ENCODE results near the gene ELK3.

ELK3 gene

GRCh38 chr12:96260644-96261043 is 66.5 kb downstream of the ELK3 start:
- no peak for DNase-seq

- no peak for DNase-seq
Measured at GRCh38 chr12:96261557-96261956, 67.4 kb downstream of the ELK3 start.

GRCh38 chr12:96263449-96263902 is 69.3 kb downstream of the ELK3 start:
- DNase-seq, result no peak

GRCh38 chr12:96265400-96265799 is 71.2 kb downstream of the ELK3 start:
- no peak for DNase-seq

GRCh38 chr12:96265836-96266235 is 71.7 kb downstream of the ELK3 start:
- no peak for DNase-seq

GRCh38 chr12:96266238-96266637 is 72.1 kb downstream of the ELK3 start:
- no peak for DNase-seq

GRCh38 chr12:96271469-96272199 is 77.5 kb downstream of the ELK3 start:
- DNase-seq, result no peak

- no peak for DNase-seq
Measured at GRCh38 chr12:96274331-96274730, 80.2 kb downstream of the ELK3 start.

- DNase-seq, result no peak
Measured at GRCh38 chr12:96285158-96285557, 91.0 kb downstream of the ELK3 start.

- DNase-seq, result no peak
Measured at GRCh38 chr12:96289067-96289466, 94.9 kb downstream of the ELK3 start.

- no peak for DNase-seq
Measured at GRCh38 chr12:96293093-96293492, 98.9 kb downstream of the ELK3 start.

- no peak for DNase-seq
Measured at GRCh38 chr12:96294831-96295230, 100.7 kb downstream of the ELK3 start.

- DNase-seq, result no peak
Measured at GRCh38 chr12:96295532-96296160, 101.5 kb downstream of the ELK3 start.

- DNase-seq, result no peak
Measured at GRCh38 chr12:96297504-96297903, 103.3 kb downstream of the ELK3 start.

GRCh38 chr12:96300064-96300463 is 105.9 kb downstream of the ELK3 start:
- no peak for DNase-seq

- no peak for DNase-seq
Measured at GRCh38 chr12:96301732-96302131, 107.6 kb downstream of the ELK3 start.

- no peak for DNase-seq
Measured at GRCh38 chr12:96302687-96303310, 108.6 kb downstream of the ELK3 start.

- no peak for DNase-seq
Measured at GRCh38 chr12:96303653-96304052, 109.5 kb downstream of the ELK3 start.

GRCh38 chr12:96305665-96306064 is 111.5 kb downstream of the ELK3 start:
- no peak for DNase-seq

- no peak for DNase-seq
Measured at GRCh38 chr12:96308881-96309280, 114.7 kb downstream of the ELK3 start.

GRCh38 chr12:96310067-96310466 is 115.9 kb downstream of the ELK3 start:
- DNase-seq, result no peak

- DNase-seq, result no peak
Measured at GRCh38 chr12:96311191-96311590, 117.0 kb downstream of the ELK3 start.

GRCh38 chr12:96313606-96314005 is 119.4 kb downstream of the ELK3 start:
- DNase-seq, result no peak

GRCh38 chr12:96314723-96315122 is 120.5 kb downstream of the ELK3 start:
- no peak for DNase-seq

Measured in CD4-positive, alpha-beta T cell treated with Interleukin-6 for 4 hours (primary cell).